H9 (cell line): Measurements from ENCODE around the gene TMEM60. TPM values are rescaled to one million over a fixed set of nuclear protein-coding genes. Genes with fewer than 3 reads are reported as not detected.

ENCODE experiments used
- DNase-seq: peaks from one replicate; pipeline ENCODE4 v3.0.0-alpha.2; 2017
- H2AFZ ChIP-seq: one replicate; pipeline ENCODE4 v1.6.1; 2013; ENCODE audit warnings: mild to moderate bottlenecking, low read length, control low read depth, moderate library complexity
- H2AK5ac ChIP-seq: 2 replicates; pipeline ENCODE4 v1.6.1; 2013; ENCODE audit warnings: low read length, control low read depth, mixed read lengths; ENCODE audit not compliant: insufficient read length
- H2BK120ac ChIP-seq: one replicate; pipeline ENCODE4 v1.6.1; 2013; ENCODE audit warnings: low read depth, mild to moderate bottlenecking, low read length, control low read depth, inconsistent platforms; ENCODE audit not compliant: poor library complexity, severe bottlenecking
- H2BK12ac ChIP-seq: 2 replicates; pipeline ENCODE4 v1.6.1; 2013; ENCODE audit warnings: low read length, control low read depth, mixed read lengths, low read depth; ENCODE audit not compliant: insufficient read length
- H2BK15ac ChIP-seq: 2 replicates; pipeline ENCODE4 v1.6.1; 2013; ENCODE audit warnings: low read depth, low read length, control low read depth
- H2BK20ac ChIP-seq: one replicate; pipeline ENCODE4 v1.6.1; 2013; ENCODE audit warnings: low read depth, mild to moderate bottlenecking, low read length, control low read depth, inconsistent platforms; ENCODE audit not compliant: poor library complexity, severe bottlenecking
- H2BK5ac ChIP-seq: 2 replicates; pipeline ENCODE4 v1.6.1; 2013; ENCODE audit warnings: low read length, control low read depth, mixed read lengths; ENCODE audit not compliant: insufficient read length
- H3K14ac ChIP-seq: 2 replicates; pipeline ENCODE4 v1.6.1; 2013; ENCODE audit warnings: low read length, control low read depth; ENCODE audit not compliant: insufficient read depth
- H3K18ac ChIP-seq: 2 replicates; pipeline ENCODE4 v1.6.1; 2013; ENCODE audit warnings: low read depth, mild to moderate bottlenecking, mixed read lengths, low read length, control low read depth; ENCODE audit not compliant: insufficient read length
- H3K23ac ChIP-seq: 2 replicates; pipeline ENCODE4 v1.6.1; 2013; ENCODE audit warnings: low read length, control low read depth, mixed read lengths, low read depth; ENCODE audit not compliant: insufficient read length
- H3K23me2 ChIP-seq: 2 replicates; pipeline ENCODE4 v1.6.1; 2013; ENCODE audit warnings: low read depth, mild to moderate bottlenecking, mixed read lengths, low read length, control low read depth; ENCODE audit not compliant: insufficient read length, poor library complexity, severe bottlenecking
- H3K27ac ChIP-seq: 2 replicates; pipeline ENCODE4 v1.5.1; 2013; ENCODE audit warnings: low read length, control low read depth, mixed read lengths, low read depth; ENCODE audit not compliant: insufficient read length
- H3K27me3 ChIP-seq: 2 replicates; pipeline ENCODE4 v1.6.1; 2013; ENCODE audit warnings: low read length, control low read depth, inconsistent platforms; ENCODE audit not compliant: insufficient read depth
- H3K4ac ChIP-seq: 2 replicates; pipeline ENCODE4 v1.6.1; 2013; ENCODE audit warnings: low read depth, mild to moderate bottlenecking, control low read depth, inconsistent platforms, low read length, moderate library complexity
- H3K4me1 ChIP-seq: 2 replicates; pipeline ENCODE4 v1.6.1; 2013; ENCODE audit warnings: low read length, control low read depth, inconsistent platforms; ENCODE audit not compliant: insufficient read depth
- H3K4me2 ChIP-seq: 2 replicates; pipeline ENCODE4 v1.6.1; 2013; ENCODE audit warnings: low read length, control low read depth, mixed read lengths; ENCODE audit not compliant: insufficient read length, insufficient read depth
- H3K56ac ChIP-seq: 2 replicates; pipeline ENCODE4 v1.6.1; 2013; ENCODE audit warnings: low read depth, mild to moderate bottlenecking, mixed read lengths, low read length, control low read depth; ENCODE audit not compliant: insufficient read length
- H3K79me1 ChIP-seq: 2 replicates; pipeline ENCODE4 v1.6.1; 2013; ENCODE audit warnings: low read depth, mild to moderate bottlenecking, moderate library complexity, low read length, control low read depth, inconsistent platforms; ENCODE audit not compliant: insufficient read depth, poor library complexity, severe bottlenecking
- H3K79me2 ChIP-seq: 2 replicates; pipeline ENCODE4 v1.6.1; 2013; ENCODE audit warnings: low read length, control low read depth, inconsistent platforms; ENCODE audit not compliant: insufficient read depth
- H3K9ac ChIP-seq: 2 replicates; pipeline ENCODE4 v1.6.1; 2013; ENCODE audit warnings: low read length, control low read depth, mixed read lengths; ENCODE audit not compliant: insufficient read length; ENCODE audit errors: extremely low read depth
- H3K9me3 ChIP-seq: one replicate; pipeline ENCODE4 v1.6.1; 2013; ENCODE audit warnings: low read depth, low read length, inconsistent platforms; ENCODE audit not compliant: control insufficient read depth
- H3T11ph ChIP-seq: one replicate; pipeline ENCODE4 v1.6.1; 2013; ENCODE audit warnings: mild to moderate bottlenecking, low read length, control low read depth, inconsistent platforms
- H4K20me1 ChIP-seq: one replicate; pipeline ENCODE4 v1.6.1; 2013; ENCODE audit not compliant: control insufficient read depth, insufficient read length, insufficient read depth
- H4K5ac ChIP-seq: 2 replicates; pipeline ENCODE4 v1.6.1; 2013; ENCODE audit warnings: low read depth, mild to moderate bottlenecking, mixed read lengths, low read length, control low read depth; ENCODE audit not compliant: insufficient read length
- H4K8ac ChIP-seq: replicated peaks from 2 replicates; pipeline ENCODE4 v1.6.1; 2013; ENCODE audit warnings: low read length, control low read depth, mixed read lengths, low read depth; ENCODE audit not compliant: insufficient read length
- H4K91ac ChIP-seq: 2 replicates; pipeline ENCODE4 v1.6.1; 2013; ENCODE audit warnings: low read depth, mild to moderate bottlenecking, moderate library complexity, mixed read lengths, low read length, control low read depth; ENCODE audit not compliant: insufficient read length
- H3K27ac Mint-ChIP-seq, 3 experiments: 2 replicates in 2 of 3; 3 replicates in 1 of 3; pipeline ENCODE4 v1.8.0; 2020 to 2021; ENCODE audit warnings: mixed read lengths in 3 of 3, mild to moderate bottlenecking in 1 of 3, moderate library complexity in 1 of 3
- H3K27me3 Mint-ChIP-seq: 2 replicates; pipeline ENCODE4 v1.8.0; 2021; ENCODE audit warnings: low read depth, mild to moderate bottlenecking, moderate library complexity, mixed read lengths
- H3K36me3 Mint-ChIP-seq, 3 experiments: 2 replicates in 2 of 3; 3 replicates in 1 of 3; pipeline ENCODE4 v1.8.0; 2020 to 2021; ENCODE audit warnings: low read depth in 3 of 3, mixed read lengths in 3 of 3; ENCODE audit not compliant: insufficient read depth in 1 of 3
- H3K4me1 Mint-ChIP-seq, 2 experiments: 2 replicates each; pipeline ENCODE4 v1.8.0; 2020; ENCODE audit warnings: mixed read lengths in 2 of 2
- H3K4me3 Mint-ChIP-seq, 2 experiments: 2 replicates in 1 of 2; 3 replicates in 1 of 2; pipeline ENCODE4 v1.8.0; 2020 to 2021; ENCODE audit warnings: mild to moderate bottlenecking in 2 of 2, mixed read lengths in 2 of 2, moderate library complexity in 1 of 2
- H3K9me3 Mint-ChIP-seq, 2 experiments: 2 replicates in 1 of 2; 3 replicates in 1 of 2; pipeline ENCODE4 v1.8.0; 2020; ENCODE audit warnings: mild to moderate bottlenecking in 2 of 2, mixed read lengths in 2 of 2, moderate library complexity in 1 of 2
- CTCF ChIP-seq: fragments of 200-600 bp; sonication (generic); conservative IDR thresholded peaks from 3 replicates; pipeline ENCODE4 v1.8.0; 2021; ENCODE audit warnings: antibody characterized with exemption, mild to moderate bottlenecking
- WGBS: extraction: QIAGEN DNeasy Blood & Tissue Kit; methylation state at CpG from one replicate; pipeline ENCODE4 v1.1.7; 2013; ENCODE audit warnings: missing lambda C conversion rate, low lambda C conversion rate, mixed read lengths; ENCODE audit not compliant: insufficient read length; ENCODE audit errors: extremely low coverage; 5-methylcytosine and 5-hydroxymethylcytosine counted together
- total RNA-seq: library from RNA; stranded (reverse); gene quantifications from 2 replicates; pipeline ENCODE4 v1.2.1, GENCODE V29; 2021

TMEM60 gene
- total RNA-seq, 1 experiment from 2014 or later: 14.3 TPM

- Histone ChIP-seq H3K9ac (no peak overlapping the region), H4K91ac (no peak overlapping the region), H3K27me3 (no peaks in the 10 kb centered on the region), H2AFZ (no peak overlapping the region), H4K20me1 (no peaks in the 10 kb centered on the region), H3K4me2 (no peak overlapping the region), H3K18ac (no peak overlapping the region), H3T11ph (no peak overlapping the region), H3K27ac (no peak overlapping the region), H2BK120ac (no peak overlapping the region), H2AK5ac (no peak overlapping the region), H4K5ac (no peak overlapping the region), H3K4ac (no peak overlapping the region), H3K23ac (no peak overlapping the region), H3K14ac (no peak overlapping the region), H2BK5ac (no peak overlapping the region), H3K23me2 (no peaks in the 10 kb centered on the region), H2BK12ac (no peak overlapping the region), H2BK15ac (no peak overlapping the region), H4K8ac (no peak overlapping the region), H3K56ac (no peak overlapping the region), H2BK20ac (no peak overlapping the region), H3K79me1 (peaks cover 2% of the 10 kb centered on the region), H3K9me3 (no peaks in the 10 kb centered on the region), H3K79me2 (no peaks in the 10 kb centered on the region; the same call in 1 of the 2 replicates), H3K4me1 (no peaks in the 10 kb centered on the region; the same call in 1 of the 2 replicates)
- no peak for DNase-seq
- H3K4me1 Mint-ChIP-seq: peaks cover 0 to 12% of the 10 kb centered on the region in 2 experiments; a peak in 3 of 4 replicates
- peaks cover 8 to 24% (median 18%) of the 10 kb centered on the region in 3 experiments; a peak in 6 of 7 replicates for H3K36me3 Mint-ChIP-seq
- H3K9me3 Mint-ChIP-seq: no peaks in the 10 kb centered on the region
- H3K27me3 Mint-ChIP-seq: no peaks in the 10 kb centered on the region
- H3K27ac Mint-ChIP-seq: peak overlapping the region in 2 of 3 experiments; percentile 81 to 90; a peak in 3 of 7 replicates
- WGBS: no CpG with 5 or more reads among the region's 6 CpGs
- no peak for TF ChIP-seq CTCF
- no peak overlapping the region for H3K4me3 Mint-ChIP-seq
Measured at GRCh38 chr7:77766801-77767605, 31.2 kb downstream of the TMEM60 start.
